ENCODE results near the gene SIPA1L3.
A peak's percentile ranks its signal among the peaks of the same experiment; 100 is the strongest.

SIPA1L3 gene

DNA sequence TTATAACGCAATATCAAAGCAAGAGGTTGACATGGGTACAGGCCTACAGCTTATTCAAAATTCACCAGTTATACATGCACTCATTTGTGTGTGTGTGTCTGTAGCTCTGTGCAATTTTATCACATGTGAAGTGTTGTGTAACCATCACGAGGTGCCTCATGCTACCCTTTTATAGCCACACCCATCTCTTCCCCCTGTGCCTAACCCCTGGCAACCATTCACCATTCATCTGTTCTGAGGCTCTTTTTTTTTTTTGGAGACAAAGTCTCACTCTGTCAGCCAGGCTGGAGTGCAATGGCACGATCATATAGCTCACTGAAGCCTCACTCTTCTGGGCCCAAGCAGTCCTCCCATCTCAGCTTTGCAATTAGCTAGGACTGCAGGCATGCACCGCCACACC is 238.6 kb downstream of the SIPA1L3 start:
- no peak overlapping the region for H3K4me3 ChIP-seq (ENCODE audit: low read depth, low read length)
- TF ChIP-seq, protein P1, sequence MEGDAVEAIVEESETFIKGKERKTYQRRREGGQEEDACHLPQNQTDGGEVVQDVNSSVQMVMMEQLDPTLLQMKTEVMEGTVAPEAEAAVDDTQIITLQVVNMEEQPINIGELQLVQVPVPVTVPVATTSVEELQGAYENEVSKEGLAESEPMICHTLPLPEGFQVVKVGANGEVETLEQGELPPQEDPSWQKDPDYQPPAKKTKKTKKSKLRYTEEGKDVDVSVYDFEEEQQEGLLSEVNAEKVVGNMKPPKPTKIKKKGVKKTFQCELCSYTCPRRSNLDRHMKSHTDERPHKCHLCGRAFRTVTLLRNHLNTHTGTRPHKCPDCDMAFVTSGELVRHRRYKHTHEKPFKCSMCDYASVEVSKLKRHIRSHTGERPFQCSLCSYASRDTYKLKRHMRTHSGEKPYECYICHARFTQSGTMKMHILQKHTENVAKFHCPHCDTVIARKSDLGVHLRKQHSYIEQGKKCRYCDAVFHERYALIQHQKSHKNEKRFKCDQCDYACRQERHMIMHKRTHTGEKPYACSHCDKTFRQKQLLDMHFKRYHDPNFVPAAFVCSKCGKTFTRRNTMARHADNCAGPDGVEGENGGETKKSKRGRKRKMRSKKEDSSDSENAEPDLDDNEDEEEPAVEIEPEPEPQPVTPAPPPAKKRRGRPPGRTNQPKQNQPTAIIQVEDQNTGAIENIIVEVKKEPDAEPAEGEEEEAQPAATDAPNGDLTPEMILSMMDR (IDR thresholded peaks at IDR 0.05; ENCODE audit: low read depth, low read length): no peak
- TF ChIP-seq MAX (IDR thresholded peaks at IDR 0.05; ENCODE audit: low read depth, low read length): no peak
- TF ChIP-seq MYC (IDR thresholded peaks at IDR 0.05; ENCODE audit: low read depth, low read length): no peak
- TF ChIP-seq POLR2A (IDR thresholded peaks at IDR 0.05; ENCODE audit: extremely low read depth, insufficient read length): no peak
- DNase-seq (ENCODE audit: low read depth): no peak

GRCh38 chr19:38148337-38148736 is 241.3 kb downstream of the SIPA1L3 start:
- DNase-seq (ENCODE audit: low read depth): no peak
- TF ChIP-seq, protein P1 (IDR thresholded peaks at IDR 0.05; ENCODE audit: low read depth, low read length): no peak
- no peak for TF ChIP-seq MYC (IDR thresholded peaks at IDR 0.05; ENCODE audit: low read depth, low read length)
- TF ChIP-seq MAX (IDR thresholded peaks at IDR 0.05; ENCODE audit: low read depth, low read length): no peak
- TF ChIP-seq POLR2A (IDR thresholded peaks at IDR 0.05; ENCODE audit: extremely low read depth, insufficient read length): no peak
- H3K4me3 ChIP-seq (ENCODE audit: low read depth, low read length): no peak overlapping the region

DNA sequence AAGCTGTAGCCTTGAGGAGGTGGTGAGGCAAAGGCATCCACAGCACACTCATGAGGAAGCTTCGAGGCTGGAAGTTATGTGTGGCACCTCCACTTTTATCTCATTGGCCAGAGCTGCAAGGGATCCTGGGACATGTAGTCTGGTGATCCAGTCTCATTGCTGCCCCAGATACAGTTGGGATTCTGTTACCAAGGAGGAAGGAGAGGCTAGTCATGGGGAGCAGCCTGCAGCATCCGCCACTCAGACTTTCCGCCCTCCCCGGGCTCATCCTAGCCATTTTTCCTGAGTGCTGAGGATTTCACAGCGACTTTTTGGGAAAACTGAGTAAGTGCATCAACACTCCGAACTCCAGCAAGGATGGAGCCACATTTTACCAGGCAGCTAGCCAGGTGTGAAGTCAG is 242.7 kb downstream of the SIPA1L3 start:
- peak; percentile 11 for DNase-seq (ENCODE audit: low read depth)
- TF ChIP-seq, protein P1 (IDR thresholded peaks at IDR 0.05; ENCODE audit: low read depth, low read length): no peak
- no peak for TF ChIP-seq MYC (IDR thresholded peaks at IDR 0.05; ENCODE audit: low read depth, low read length)
- no peak overlapping the region for H3K4me3 ChIP-seq (ENCODE audit: low read depth, low read length)

DNA sequence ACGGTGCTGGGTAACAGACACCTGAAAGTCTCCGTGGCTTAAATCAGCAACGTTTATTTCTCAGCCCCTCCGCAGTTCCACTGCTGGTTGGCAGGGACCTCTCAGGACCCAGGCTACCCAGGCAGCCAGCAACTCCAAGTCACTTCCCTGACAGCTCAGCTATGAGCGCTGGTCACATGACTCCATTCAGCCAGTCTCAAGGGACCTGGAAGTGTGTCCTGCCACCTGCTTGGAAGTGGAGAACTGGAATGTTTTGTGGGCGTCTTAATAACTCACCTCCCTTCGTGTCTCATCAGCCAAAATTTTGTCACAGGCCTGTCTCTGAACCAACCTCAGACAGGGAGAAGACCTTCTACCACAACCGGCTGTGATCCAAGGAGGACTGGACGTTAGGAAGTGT is 244.2 kb downstream of the SIPA1L3 start:
- TF ChIP-seq MAX (IDR thresholded peaks at IDR 0.05; ENCODE audit: low read depth, low read length) (no peak), MYC (IDR thresholded peaks at IDR 0.05; ENCODE audit: low read depth, low read length) (no peak)
- no peak overlapping the region for H3K4me3 ChIP-seq (ENCODE audit: low read depth, low read length)
- no peak for DNase-seq (ENCODE audit: low read depth)

- no peak overlapping the region for H3K4me3 ChIP-seq (ENCODE audit: low read depth, low read length)
- TF ChIP-seq POLR2A (IDR thresholded peaks at IDR 0.05; ENCODE audit: extremely low read depth, insufficient read length) (no peak), MAX (IDR thresholded peaks at IDR 0.05; ENCODE audit: low read depth, low read length) (no peak), MYC (IDR thresholded peaks at IDR 0.05; ENCODE audit: low read depth, low read length) (no peak)
- TF ChIP-seq, protein P1 (IDR thresholded peaks at IDR 0.05; ENCODE audit: low read depth, low read length): no peak
- DNase-seq (ENCODE audit: low read depth): no peak
These were observed 245.7 kb downstream of the SIPA1L3 start for GRCh38 chr19:38152461-38153379.

- TF ChIP-seq MYC (IDR thresholded peaks at IDR 0.05; ENCODE audit: low read depth, low read length) (no peak), POLR2A (IDR thresholded peaks at IDR 0.05; ENCODE audit: extremely low read depth, insufficient read length) (no peak), MAX (IDR thresholded peaks at IDR 0.05; ENCODE audit: low read depth, low read length) (no peak)
- TF ChIP-seq, protein P1 (IDR thresholded peaks at IDR 0.05; ENCODE audit: low read depth, low read length): no peak
- no peak for DNase-seq (ENCODE audit: low read depth)
- H3K4me3 ChIP-seq (ENCODE audit: low read depth, low read length): no peak overlapping the region
These were observed 248.4 kb downstream of the SIPA1L3 start for GRCh38 chr19:38155453-38155852.

All from NB4 (cell line).